PC-3 (cell line): ENCODE measurements around the gene SUSD6. TPM values are rescaled to one million over a fixed set of nuclear protein-coding genes. Genes with fewer than 3 reads are reported as not detected.

Experiments
- ATAC-seq: fragments of 200-7000 bp; cut with Tn5 transposase; 2 replicates; pipeline ENCODE4 v1.9.1; 2020; ENCODE audit warnings: mild to moderate bottlenecking, moderate library complexity
- BruUV-seq: library from RNA; stranded (reverse); fragments of 400-500 nt; replicated peaks from 2 replicates; lab custom pipeline; 2021; lab: Mats Ljungman, UMichigan
- CTCF ChIA-PET: fragments of 300-600 bp; sonication (Branson Sonifier 250); formaldehyde crosslinking; loops from one replicate; lab custom pipeline; 2022; ENCODE audit warnings: antibody characterized with exemption; lab: Charles Lee
- POLR2A ChIA-PET: fragments of 300-600 bp; sonication (Branson Sonifier 250); formaldehyde crosslinking; loops from one replicate; lab custom pipeline; 2022; ENCODE audit warnings: antibody characterized with exemption; ENCODE audit not compliant: unreplicated experiment; lab: Charles Lee
- DNase-seq: peaks from one replicate; pipeline ENCODE4 v3.0.0-alpha.2; 2015
- H2AFZ ChIP-seq: fragments of 300-600 bp; sonication (generic); 2 replicates; pipeline ENCODE4 v1.6.0; 2016; ENCODE audit warnings: antibody characterized with exemption, low read length
- H3F3A ChIP-seq: fragments of 300-600 bp; sonication (generic); one replicate; pipeline ENCODE4 v1.6.0; 2017; ENCODE audit warnings: antibody characterized with exemption, low read length, control low read depth, mild to moderate bottlenecking; ENCODE audit not compliant: unreplicated experiment
- H3K27ac ChIP-seq: fragments of 300-600 bp; sonication (generic); 2 replicates; pipeline ENCODE4 v1.5.1; 2016; ENCODE audit warnings: mild to moderate bottlenecking, low read length
- H3K27me3 ChIP-seq: fragments of 300-600 bp; sonication (generic); 2 replicates; pipeline ENCODE4 v1.6.1; 2016; ENCODE audit warnings: low read length, mixed read lengths
- H3K36me3 ChIP-seq: fragments of 300-600 bp; sonication (generic); 2 replicates; pipeline ENCODE4 v1.6.1; 2016; ENCODE audit warnings: low read depth, mixed run types, low read length, mixed read lengths
- H3K4me1 ChIP-seq: fragments of 300-600 bp; sonication (generic); 2 replicates; pipeline ENCODE4 v1.5.1; 2016; ENCODE audit warnings: low read length; ENCODE audit not compliant: insufficient read depth
- H3K4me2 ChIP-seq: fragments of 300-600 bp; sonication (generic); 2 replicates; pipeline ENCODE4 v1.6.0; 2016; ENCODE audit warnings: low read length
- H3K4me3 ChIP-seq: fragments of 300-600 bp; sonication (generic); 2 replicates; pipeline ENCODE4 v1.5.1; 2016; ENCODE audit warnings: mild to moderate bottlenecking, low read length, mixed read lengths
- H3K79me2 ChIP-seq: fragments of 300-600 bp; sonication (generic); 2 replicates; pipeline ENCODE4 v1.6.1; 2017; ENCODE audit warnings: low read length, mixed read lengths
- H3K9ac ChIP-seq: fragments of 300-600 bp; sonication (generic); 2 replicates; pipeline ENCODE4 v1.6.0; 2016; ENCODE audit warnings: mild to moderate bottlenecking, low read length
- H3K9me2 ChIP-seq: fragments of 300-600 bp; sonication (generic); replicated peaks from 2 replicates; pipeline ENCODE4 v1.6.1; 2016; ENCODE audit warnings: mixed run types, low read length, mixed read lengths
- H3K9me3 ChIP-seq: fragments of 300-600 bp; sonication (generic); 2 replicates; pipeline ENCODE4 v1.6.1; 2016; ENCODE audit warnings: low read length, mixed read lengths
- H4K20me1 ChIP-seq: fragments of 300-600 bp; sonication (generic); 2 replicates; pipeline ENCODE4 v1.6.1; 2016; ENCODE audit warnings: low read length, mixed read lengths
- EZH2 ChIP-seq: fragments of 300-600 bp; sonication (generic); IDR thresholded peaks from one replicate; pipeline ENCODE4 v1.6.1; 2017; ENCODE audit warnings: antibody characterized with exemption, mild to moderate bottlenecking, low read length; ENCODE audit not compliant: unreplicated experiment
- EZH2phosphoT487 ChIP-seq: fragments of 300-600 bp; sonication (generic); IDR thresholded peaks from 2 replicates; pipeline ENCODE4 v1.6.1; 2018; ENCODE audit warnings: mild to moderate bottlenecking, antibody characterized with exemption, low read length, borderline replicate concordance
- intact Hi-C: fragments of 100-400 bp; cut with micrococcal nuclease; formaldehyde crosslinking; loops from 2 replicates; pipeline ENCODE4 v1.9.0; 2023
- total RNA-seq: library from RNA; depleted of rRNA; stranded (reverse); fragments of >200 nt; gene quantifications from 2 replicates; pipeline ENCODE4 v1.2.3, GENCODE V29; 2014
- TF ChIP-seq, protein P1 (sequence below): fragments of 300-600 bp; sonication (generic); conservative IDR thresholded peaks from 2 replicates; pipeline ENCODE4 v1.5.1; 2017; ENCODE audit warnings: antibody characterized with exemption, low read depth, mild to moderate bottlenecking, low read length

Gene SUSD6
- total RNA-seq, 1 experiment from 2014 or later = 6.1 TPM

DNA sequence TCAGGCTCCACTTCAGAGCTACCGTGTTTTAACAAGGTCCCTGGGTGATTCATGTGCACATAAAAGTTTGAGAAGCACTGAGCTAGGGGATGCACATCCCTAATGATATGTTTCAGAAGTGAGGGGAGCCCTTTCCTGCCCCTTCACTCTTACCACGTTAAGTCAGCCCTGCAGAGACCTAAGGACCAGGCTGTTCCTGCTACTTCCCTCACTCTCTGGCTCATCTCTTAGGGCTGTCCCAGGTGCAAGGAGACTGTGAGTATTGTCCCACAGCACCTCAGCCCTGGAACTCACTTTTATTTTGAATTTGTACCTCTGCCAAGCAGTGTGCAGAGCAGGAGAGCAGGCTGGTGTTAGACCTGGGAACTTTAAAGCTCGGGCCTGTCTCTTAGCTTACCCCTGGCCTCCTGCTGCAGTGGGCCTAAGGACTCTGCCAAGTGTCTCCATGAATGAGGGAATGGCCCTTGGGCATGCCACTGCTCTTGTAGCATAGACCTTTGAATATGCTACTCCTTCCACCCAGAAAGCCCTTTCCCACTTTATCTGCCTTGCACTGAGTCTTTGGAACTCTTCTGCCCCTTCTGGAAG is 11.0 kb upstream of the SUSD6 start:
- TF ChIP-seq, protein P1, sequence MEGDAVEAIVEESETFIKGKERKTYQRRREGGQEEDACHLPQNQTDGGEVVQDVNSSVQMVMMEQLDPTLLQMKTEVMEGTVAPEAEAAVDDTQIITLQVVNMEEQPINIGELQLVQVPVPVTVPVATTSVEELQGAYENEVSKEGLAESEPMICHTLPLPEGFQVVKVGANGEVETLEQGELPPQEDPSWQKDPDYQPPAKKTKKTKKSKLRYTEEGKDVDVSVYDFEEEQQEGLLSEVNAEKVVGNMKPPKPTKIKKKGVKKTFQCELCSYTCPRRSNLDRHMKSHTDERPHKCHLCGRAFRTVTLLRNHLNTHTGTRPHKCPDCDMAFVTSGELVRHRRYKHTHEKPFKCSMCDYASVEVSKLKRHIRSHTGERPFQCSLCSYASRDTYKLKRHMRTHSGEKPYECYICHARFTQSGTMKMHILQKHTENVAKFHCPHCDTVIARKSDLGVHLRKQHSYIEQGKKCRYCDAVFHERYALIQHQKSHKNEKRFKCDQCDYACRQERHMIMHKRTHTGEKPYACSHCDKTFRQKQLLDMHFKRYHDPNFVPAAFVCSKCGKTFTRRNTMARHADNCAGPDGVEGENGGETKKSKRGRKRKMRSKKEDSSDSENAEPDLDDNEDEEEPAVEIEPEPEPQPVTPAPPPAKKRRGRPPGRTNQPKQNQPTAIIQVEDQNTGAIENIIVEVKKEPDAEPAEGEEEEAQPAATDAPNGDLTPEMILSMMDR = no peak
- no peak for TF ChIP-seq EZH2
- POLR2A ChIA-PET = no interaction called here
- H3K79me2 ChIP-seq = no peaks in the 10 kb centered on the region
- H3K27me3 ChIP-seq = no peaks in the 10 kb centered on the region
- H3K9me2 ChIP-seq = no peaks in the 10 kb centered on the region
- H3K36me3 ChIP-seq = no peaks in the 10 kb centered on the region
- DNase-seq (no peak), ATAC-seq (peak; percentile 16)
- H3F3A ChIP-seq = no peaks in the 10 kb centered on the region
- no peaks in the 10 kb centered on the region for H3K4me1 ChIP-seq
- H3K27ac ChIP-seq = no peak overlapping the region
- H2AFZ ChIP-seq = no peak overlapping the region
- CTCF ChIA-PET = interaction anchor here (1.2 kb wide), 1 partner anchor 16 kb away, joined by 4 read pairs; no protein-coding TSS in a partner anchor
- H3K9ac ChIP-seq = no peak overlapping the region
- intact Hi-C loops = no loop called here
- no peak overlapping the region for H3K4me2 ChIP-seq
- no TSS peak for BruUV-seq
- H3K4me3 ChIP-seq = no peak overlapping the region
- H4K20me1 ChIP-seq = no peaks in the 10 kb centered on the region
- H3K9me3 ChIP-seq = no peaks in the 10 kb centered on the region

DNA sequence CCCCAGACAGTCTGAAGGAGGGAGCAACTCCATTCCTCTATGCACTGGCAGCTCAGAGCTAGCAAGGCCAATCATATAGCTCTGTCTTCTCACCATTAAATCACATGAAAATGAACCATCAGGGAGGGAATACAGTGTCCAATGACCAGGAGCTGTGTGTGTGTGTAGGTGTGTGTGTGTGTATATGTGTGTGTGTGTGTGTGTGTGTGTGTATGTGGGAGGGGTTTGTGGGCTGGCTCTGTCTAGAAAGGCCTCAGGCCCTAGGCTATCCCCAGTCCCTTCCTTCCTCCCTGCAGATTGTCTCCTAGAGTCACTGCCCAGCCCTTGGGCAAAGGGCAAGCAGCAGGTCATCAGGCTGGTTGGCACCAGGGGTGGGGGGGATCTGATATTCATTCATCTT is 5.7 kb upstream of the SUSD6 start:
- no peaks in the 10 kb centered on the region for H4K20me1 ChIP-seq
- H3K4me3 ChIP-seq = no peak overlapping the region
- no peak overlapping the region for H3K4me2 ChIP-seq
- no peaks in the 10 kb centered on the region for H3K79me2 ChIP-seq
- POLR2A ChIA-PET = interaction anchor here (0.5 kb wide), 1 partner anchor 108 kb away, joined by 5 read pairs; no protein-coding TSS in a partner anchor
- no peak overlapping the region for H3K9ac ChIP-seq
- DNase-seq = no peak
- H3F3A ChIP-seq = no peaks in the 10 kb centered on the region
- no peak; the same call in 1 of the 2 replicates for ATAC-seq
- H3K27ac ChIP-seq = no peak overlapping the region
- peaks cover 6% of the 10 kb centered on the region for H3K4me1 ChIP-seq
- no peaks in the 10 kb centered on the region for H3K9me2 ChIP-seq
- CTCF ChIA-PET = interaction anchor here (1.2 to 1.9 kb wide), 2 partner anchors 121 to 125 kb away, joined by 6 to 7 read pairs; no protein-coding TSS in a partner anchor
- no peaks in the 10 kb centered on the region for H3K36me3 ChIP-seq
- no peaks in the 10 kb centered on the region for H3K27me3 ChIP-seq
- H3K9me3 ChIP-seq = no peaks in the 10 kb centered on the region
- TF ChIP-seq, protein P1 = no peak
- no peak for TF ChIP-seq EZH2phosphoT487
- TF ChIP-seq EZH2 = no peak
- H2AFZ ChIP-seq = no peak overlapping the region
- intact Hi-C loops = no loop called here
- BruUV-seq = no TSS peak

DNA sequence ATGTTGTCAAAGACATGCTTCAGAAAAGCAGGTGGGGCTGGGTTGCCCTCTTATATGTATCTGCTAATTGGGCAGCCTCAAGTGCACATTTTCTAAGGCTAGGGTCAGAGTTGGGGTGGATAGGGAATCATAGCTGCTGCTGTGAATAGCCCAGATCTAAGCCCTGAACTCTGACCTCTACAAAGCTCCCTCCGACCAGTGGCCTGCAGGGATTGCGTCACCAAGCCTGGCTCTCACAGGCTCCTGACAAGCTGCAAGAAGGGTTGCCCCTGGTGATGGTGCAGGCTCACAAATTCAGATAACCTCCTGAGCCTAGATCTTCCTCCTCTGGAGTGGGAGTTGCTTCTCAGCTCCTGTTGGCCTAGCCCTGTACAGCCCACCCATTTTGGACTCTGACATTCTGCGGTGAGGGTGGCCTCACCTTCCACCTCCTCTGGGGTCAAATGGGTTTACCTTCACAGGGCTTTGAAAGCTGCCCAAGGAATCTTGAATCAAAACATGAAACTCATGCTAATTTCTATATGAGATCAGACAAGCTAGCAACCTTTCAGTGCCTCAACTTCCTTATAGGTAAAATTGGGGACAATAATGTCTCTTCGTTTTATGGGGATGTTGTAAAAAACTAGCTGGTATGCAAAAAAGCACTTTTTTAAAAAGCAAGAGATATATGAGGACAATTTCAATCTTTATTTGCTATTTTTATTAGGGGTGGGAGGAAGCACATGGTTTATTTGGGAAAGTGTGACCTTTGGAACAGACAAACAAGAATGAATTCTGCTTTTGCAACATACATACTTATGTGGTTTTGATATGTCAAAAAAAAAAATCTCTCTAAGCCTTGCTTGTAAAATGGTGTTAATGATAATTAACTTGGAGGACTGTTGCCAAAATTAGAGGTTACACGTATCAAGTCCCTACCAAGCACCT is 4.9 kb upstream of the SUSD6 start:
- ATAC-seq (no peak), DNase-seq (no peak)
- H3K4me1 ChIP-seq = peaks cover 8% of the 10 kb centered on the region
- H3K9me3 ChIP-seq = no peaks in the 10 kb centered on the region
- TF ChIP-seq EZH2 = no peak
- no peaks in the 10 kb centered on the region for H3F3A ChIP-seq
- no peaks in the 10 kb centered on the region for H4K20me1 ChIP-seq
- H3K9ac ChIP-seq = no peak overlapping the region
- no peak overlapping the region for H2AFZ ChIP-seq
- no peaks in the 10 kb centered on the region for H3K36me3 ChIP-seq
- ChIA-PET CTCF (no interaction called here), POLR2A (no interaction called here)
- H3K79me2 ChIP-seq = no peaks in the 10 kb centered on the region
- H3K4me2 ChIP-seq = no peak overlapping the region
- BruUV-seq = no TSS peak
- H3K27ac ChIP-seq = no peak overlapping the region
- H3K9me2 ChIP-seq = no peaks in the 10 kb centered on the region
- H3K4me3 ChIP-seq = no peak overlapping the region
- H3K27me3 ChIP-seq = no peaks in the 10 kb centered on the region
- intact Hi-C loops = no loop called here
